HCT116 (cell line): ENCODE measurements around the gene CLPX. TPM values are rescaled to one million over a fixed set of nuclear protein-coding genes. Genes with fewer than 3 reads are reported as not detected.
"Not testable (repeated sequence)": the region's sequence is repeated elsewhere in the genome, so short reads cannot be mapped to it uniquely, and the experiment has no call there.

Experiments
- ATAC-seq: fragments of 200-7000 bp; cut with Tn5 transposase; 2 replicates; pipeline ENCODE4 v1.9.1; 2020; ENCODE audit warnings: mild to moderate bottlenecking, moderate library complexity
- BruUV-seq: library from RNA; stranded (reverse); fragments of 400-500 nt; replicated peaks from 2 replicates; lab custom pipeline; 2021; lab: Mats Ljungman, UMichigan
- CTCF ChIA-PET: fragments of 300-600 bp; sonication (Branson Sonifier 250); formaldehyde crosslinking; loops from one replicate; lab custom pipeline; 2021; ENCODE audit warnings: antibody characterized with exemption; lab: Charles Lee
- POLR2A ChIA-PET: fragments of 300-600, 350-600 bp; sonication (Branson Sonifier 250); formaldehyde crosslinking; loops from one replicate; lab custom pipeline; 2021; ENCODE audit warnings: antibody characterized with exemption; lab: Charles Lee
- RAD21 ChIA-PET, 2 experiments: fragments of 300-600 bp; sonication (Branson Sonifier 250); formaldehyde crosslinking; loops; one replicate each; lab custom pipeline; 2023; ENCODE audit warnings: low total read pairs in 2 of 2; ENCODE audit not compliant: uncharacterized antibody in 2 of 2, unreplicated experiment in 2 of 2, low non-redundant PET in 1 of 2; lab: Charles Lee
- DNase-seq: peaks from one replicate; pipeline ENCODE4 v3.0.0-alpha.2; 2010; ENCODE audit warnings: low read depth, low spot score
- H2AFZ ChIP-seq: fragments of 200-600 bp; shearing (Covaris generic), sonication (generic); 2 replicates; pipeline ENCODE4 v1.6.1; 2017; ENCODE audit warnings: low read depth, mixed run types, mixed read lengths, antibody characterized with exemption, low read length; ENCODE audit not compliant: poor library complexity, severe bottlenecking
- H3K27ac ChIP-seq: 2 replicates; pipeline ENCODE4 v1.5.1; 2012; ENCODE audit warnings: low read depth, low read length
- H3K27me3 ChIP-seq: fragments of 200-600 bp; sonication (generic); 2 replicates; pipeline ENCODE4 v1.6.1; 2016; ENCODE audit warnings: mixed run types, low read length, mixed read lengths; ENCODE audit not compliant: insufficient read depth
- H3K36me3 ChIP-seq, 2 experiments: fragments of 200-500 bp in 1 of 2; fragments of 200-600 bp in 1 of 2; sonication (Bioruptor generic) in 1 of 2; sonication (generic) in 1 of 2; 2 replicates each; pipeline versions ENCODE4 v1.5.1 to v1.6.1; 2014 to 2016; ENCODE audit warnings: low read length in 2 of 2, inconsistent platforms in 1 of 2, mixed read lengths in 1 of 2, mixed run types in 1 of 2; ENCODE audit not compliant: insufficient read depth in 2 of 2, control insufficient read depth in 1 of 2
- H3K4me1 ChIP-seq, 2 experiments: fragments of 200-600 bp in 1 of 2; sonication (generic) in 1 of 2; 2 replicates each; pipeline versions ENCODE4 v1.5.1 to v1.6.1; 2012 to 2017; ENCODE audit warnings: low read length in 2 of 2, inconsistent platforms in 1 of 2, mild to moderate bottlenecking in 1 of 2, mixed read lengths in 1 of 2, mixed run types in 1 of 2, moderate library complexity in 1 of 2; ENCODE audit not compliant: insufficient read depth in 2 of 2, control insufficient read depth in 1 of 2
- H3K4me2 ChIP-seq: fragments of 200-600 bp; sonication (generic); 2 replicates; pipeline ENCODE4 v1.6.1; 2017; ENCODE audit warnings: mixed run types, low read length, mixed read lengths
- H3K4me3 ChIP-seq, 2 experiments: fragments of 200-600 bp in 1 of 2; sonication (generic) in 1 of 2; replicated peaks in 1 of 2; 2 replicates each; pipeline ENCODE4 v1.5.1; 2011 to 2016; ENCODE audit warnings: low read length in 2 of 2, control low read depth in 1 of 2, low read depth in 1 of 2, mild to moderate bottlenecking in 1 of 2, mixed read lengths in 1 of 2, mixed run types in 1 of 2
- H3K79me2 ChIP-seq: fragments of 200-600 bp; sonication (generic); 2 replicates; pipeline ENCODE4 v1.6.1; 2017; ENCODE audit warnings: mild to moderate bottlenecking, mixed run types, low read length, moderate library complexity, mixed read lengths; ENCODE audit not compliant: insufficient read depth
- H3K9ac ChIP-seq: fragments of 200-600 bp; sonication (generic); 2 replicates; pipeline ENCODE4 v1.6.1; 2016; ENCODE audit warnings: low read length, mixed read lengths
- H3K9me2 ChIP-seq: fragments of 200-600 bp; sonication (generic), shearing (Covaris generic); 2 replicates; pipeline ENCODE4 v1.6.1; 2017; ENCODE audit warnings: mixed run types, mild to moderate bottlenecking, moderate library complexity; ENCODE audit not compliant: insufficient read depth
- H3K9me3 ChIP-seq, 2 experiments: fragments of 200-500 bp in 1 of 2; fragments of 200-600 bp in 1 of 2; sonication (Bioruptor generic) in 1 of 2; sonication (generic) in 1 of 2; 2 replicates each; pipeline ENCODE4 v1.6.1; 2014 to 2017; ENCODE audit warnings: low read length in 2 of 2, mixed read lengths in 2 of 2, inconsistent platforms in 1 of 2, low read depth in 1 of 2, mild to moderate bottlenecking in 1 of 2, mixed run types in 1 of 2, moderate library complexity in 1 of 2; ENCODE audit not compliant: control insufficient read depth in 1 of 2, insufficient read depth in 1 of 2
- H4K20me1 ChIP-seq: fragments of 200-600 bp; sonication (generic), shearing (Covaris generic); 2 replicates; pipeline ENCODE4 v1.6.1; 2017; ENCODE audit warnings: mixed run types, mild to moderate bottlenecking, moderate library complexity; ENCODE audit not compliant: insufficient read depth
- CEBPB ChIP-seq: IDR thresholded peaks from 2 replicates; pipeline ENCODE4 v1.6.1; 2012; ENCODE audit warnings: low read depth
- ELF1 ChIP-seq: IDR thresholded peaks from 2 replicates; pipeline ENCODE4 v1.6.1; 2012; ENCODE audit warnings: low read depth, borderline replicate concordance
- FOSL1 ChIP-seq: IDR thresholded peaks from 2 replicates; pipeline ENCODE4 v1.6.1; 2012; ENCODE audit warnings: low read depth
- MAX ChIP-seq: IDR thresholded peaks from 2 replicates; pipeline ENCODE4 v1.6.1; 2012
- REST ChIP-seq: IDR thresholded peaks from 2 replicates; pipeline ENCODE4 v1.6.1; 2012; ENCODE audit warnings: low read depth
- SIN3A ChIP-seq: IDR thresholded peaks from 2 replicates; pipeline ENCODE4 v1.6.1; 2012; ENCODE audit warnings: low read depth
- SRF ChIP-seq: IDR thresholded peaks from 2 replicates; pipeline ENCODE4 v1.6.1; 2012; ENCODE audit warnings: low read depth
- ZFX ChIP-seq: fragments of 450-650 bp; IDR thresholded peaks from 2 replicates; pipeline ENCODE4 v1.6.1; 2017
- intact Hi-C: fragments of 100-400 bp; cut with micrococcal nuclease; formaldehyde crosslinking; loops from 2 replicates; pipeline ENCODE4 v1.10.0; 2022
- total RNA-seq: library from RNA; stranded (reverse); gene quantifications from one replicate; pipeline ENCODE4 v1.2.1, GENCODE V29; 2021; ENCODE audit not compliant: unreplicated experiment
- TF ChIP-seq, protein P1 (sequence below), 3 experiments: fragments of 200-600 bp in 1 of 3; sonication (generic) in 1 of 3; IDR thresholded peaks in 2 of 3; conservative IDR thresholded peaks in 1 of 3; 2 replicates each; pipeline ENCODE4 v1.5.1; 2012 to 2017; ENCODE audit warnings: low read depth in 2 of 3, low read length in 2 of 3, antibody characterized with exemption in 1 of 3, borderline replicate concordance in 1 of 3, control low read depth in 1 of 3, mild to moderate bottlenecking in 1 of 3, mixed read lengths in 1 of 3, mixed run types in 1 of 3, moderate library complexity in 1 of 3; ENCODE audit not compliant: insufficient read depth in 1 of 3

CLPX gene
- total RNA-seq, 1 experiment from 2014 or later: 64.1 TPM

DNA sequence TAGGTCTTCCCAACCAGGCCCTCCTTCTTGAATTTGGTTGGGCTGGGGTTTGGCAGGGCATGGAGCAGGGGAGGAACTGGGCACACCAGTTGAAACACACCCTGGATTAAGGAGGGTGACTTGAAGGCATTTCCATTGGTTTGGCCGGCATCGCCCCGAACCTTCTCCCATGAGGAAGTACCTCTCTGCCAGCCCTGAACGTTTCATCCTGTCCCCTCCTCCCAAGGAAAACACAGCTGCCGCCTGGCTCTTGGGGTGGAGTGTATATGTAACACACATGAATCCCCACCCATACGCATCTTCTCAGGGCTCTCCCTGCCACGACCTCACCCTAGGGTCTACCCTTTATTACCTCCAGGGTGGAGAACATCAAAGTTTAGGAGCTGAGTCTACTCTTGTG lies 84.7 kb downstream of the CLPX start:
- Histone ChIP-seq H3K79me2 (no peaks in the 10 kb centered on the region), H3K36me3 (peaks cover 6 to 8% of the 10 kb centered on the region in 2 experiments), H3K4me3 (no peak overlapping the region), H3K9me3 (no peaks in the 10 kb centered on the region), H3K4me1 (no peaks in the 10 kb centered on the region), H3K27ac (no peak overlapping the region), H3K9ac (no peak overlapping the region), H3K9me2 (no peaks in the 10 kb centered on the region)
- ChIA-PET CTCF (interaction anchor here (3.7 kb wide), 1 partner anchor 45 kb away, joined by 52 read pairs; no protein-coding TSS in a partner anchor), POLR2A (no interaction called here)
- intact Hi-C loops: no loop called here
- no TSS peak for BruUV-seq
- no peak for DNase-seq
- TF ChIP-seq MAX (no peak), FOSL1 (no peak), REST (no peak), ELF1 (no peak), SRF (no peak), ZFX (no peak), CEBPB (no peak), SIN3A (no peak)
- TF ChIP-seq, protein P1, sequence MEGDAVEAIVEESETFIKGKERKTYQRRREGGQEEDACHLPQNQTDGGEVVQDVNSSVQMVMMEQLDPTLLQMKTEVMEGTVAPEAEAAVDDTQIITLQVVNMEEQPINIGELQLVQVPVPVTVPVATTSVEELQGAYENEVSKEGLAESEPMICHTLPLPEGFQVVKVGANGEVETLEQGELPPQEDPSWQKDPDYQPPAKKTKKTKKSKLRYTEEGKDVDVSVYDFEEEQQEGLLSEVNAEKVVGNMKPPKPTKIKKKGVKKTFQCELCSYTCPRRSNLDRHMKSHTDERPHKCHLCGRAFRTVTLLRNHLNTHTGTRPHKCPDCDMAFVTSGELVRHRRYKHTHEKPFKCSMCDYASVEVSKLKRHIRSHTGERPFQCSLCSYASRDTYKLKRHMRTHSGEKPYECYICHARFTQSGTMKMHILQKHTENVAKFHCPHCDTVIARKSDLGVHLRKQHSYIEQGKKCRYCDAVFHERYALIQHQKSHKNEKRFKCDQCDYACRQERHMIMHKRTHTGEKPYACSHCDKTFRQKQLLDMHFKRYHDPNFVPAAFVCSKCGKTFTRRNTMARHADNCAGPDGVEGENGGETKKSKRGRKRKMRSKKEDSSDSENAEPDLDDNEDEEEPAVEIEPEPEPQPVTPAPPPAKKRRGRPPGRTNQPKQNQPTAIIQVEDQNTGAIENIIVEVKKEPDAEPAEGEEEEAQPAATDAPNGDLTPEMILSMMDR (IDR thresholded peaks at IDR 0.05 in 2 of 3, conservative IDR thresholded peaks at IDR 0.05 in 1 of 3; ENCODE audit: borderline replicate concordance in 1 of 3, insufficient read depth in 1 of 3, low read depth in 2 of 3, low read length in 2 of 3): no peak
- TF ChIP-seq, all 23 proteins: peak for 0
- no peak for ATAC-seq
- Histone ChIP-seq H3K4me2 (no peak overlapping the region), H3K27me3 (no peaks in the 10 kb centered on the region), H2AFZ (no peak overlapping the region), H4K20me1 (no peaks in the 10 kb centered on the region)
- RAD21 ChIA-PET: no interaction called here

- CTCF ChIA-PET, H3K36me3 ChIP-seq, H3K9me2 ChIP-seq, H3K27me3 ChIP-seq, H3K79me2 ChIP-seq, BruUV-seq, H3K9me3 ChIP-seq, POLR2A ChIA-PET, H4K20me1 ChIP-seq, ATAC-seq, RAD21 ChIA-PET, H3K27ac ChIP-seq, DNase-seq, H3K9ac ChIP-seq, intact Hi-C loops, H2AFZ ChIP-seq, H3K4me1 ChIP-seq, H3K4me3 ChIP-seq, H3K4me2 ChIP-seq: not testable (repeated sequence)
Observed at GRCh38 chr15:65099801-65100200, 85.3 kb downstream of the CLPX start.
